GM12878 (cell line): Measurements from ENCODE around the gene TAPBP. TPM values are rescaled to one million over a fixed set of nuclear protein-coding genes. Genes with fewer than 3 reads are reported as not detected.
A peak's percentile ranks its signal among the peaks of the same experiment; 100 is the strongest.

Experiments used
- ATAC-seq: fragments of 200-7000 bp; cut with Tn5 transposase; 3 replicates; pipeline ENCODE4 v1.9.1; 2020; ENCODE audit warnings: mild to moderate bottlenecking, moderate library complexity
- BruUV-seq: library from RNA; stranded (reverse); fragments of 400-500 nt; replicated peaks from 2 replicates; lab custom pipeline; 2021; lab: Mats Ljungman, UMichigan
- CTCF ChIA-PET: fragments of 300-600 bp; sonication (Branson Sonifier 250); formaldehyde crosslinking; extraction: SDS; loops from one replicate; lab custom pipeline; 2021; ENCODE audit warnings: inconsistent platforms; lab: Yijun Ruan, JAX
- POLR2A ChIA-PET: fragments of 350-600 bp; formaldehyde crosslinking; extraction: SDS; loops from one replicate; lab custom pipeline; 2021; ENCODE audit warnings: inconsistent platforms; lab: Charles Lee
- RAD21 ChIA-PET: fragments of 300-600 bp; sonication (Branson Sonifier 250); formaldehyde crosslinking; loops from one replicate; lab custom pipeline; 2023; ENCODE audit warnings: antibody characterized with exemption; ENCODE audit not compliant: unreplicated experiment; lab: Charles Lee
- SMC1A ChIA-PET: fragments of 300-600 bp; sonication (Branson Sonifier 250); formaldehyde crosslinking; loops from one replicate; lab custom pipeline; 2023; ENCODE audit not compliant: unreplicated experiment, uncharacterized antibody; lab: Charles Lee
- DNase-seq: peaks from one replicate; pipeline ENCODE4 v3.0.0-alpha.2; 2011; ENCODE audit warnings: low read depth, low spot score
- FAIRE-seq: peaks from 3 replicates; lab custom pipeline; 2011; peaks lifted over from hg19 to GRCh38; lab: Jason Lieb, UNC
- H2AFZ ChIP-seq: 2 replicates; pipeline ENCODE4 v1.6.0; 2011; ENCODE audit warnings: low read depth, low read length, control low read depth; ENCODE audit not compliant: control insufficient read depth
- H3K27ac ChIP-seq: 2 replicates; pipeline ENCODE4 v1.5.1; 2011; ENCODE audit warnings: control low read depth; ENCODE audit not compliant: control insufficient read depth, insufficient read depth
- H3K27me3 ChIP-seq, 2 experiments: replicated peaks in 1 of 2; 2 replicates each; pipeline versions ENCODE4 v1.6.0 to v1.6.1; 2011; ENCODE audit warnings: low read length in 1 of 2; ENCODE audit not compliant: control insufficient read depth in 2 of 2, insufficient read depth in 2 of 2
- H3K36me3 ChIP-seq, 2 experiments: 2 replicates each; pipeline ENCODE4 v1.5.1; 2011; ENCODE audit warnings: low read length in 1 of 2; ENCODE audit not compliant: control insufficient read depth in 2 of 2, insufficient read depth in 2 of 2
- H3K4me1 ChIP-seq: 2 replicates; pipeline ENCODE4 v1.6.1; 2011; ENCODE audit warnings: mild to moderate bottlenecking, low read length, moderate library complexity, mixed read lengths; ENCODE audit not compliant: control insufficient read depth, insufficient read depth
- H3K4me2 ChIP-seq: 2 replicates; pipeline ENCODE4 v1.6.0; 2011; ENCODE audit warnings: control low read depth; ENCODE audit not compliant: control insufficient read depth, insufficient read depth
- H3K4me3 ChIP-seq: fragments of 200-600 bp; sonication (generic); 2 replicates; pipeline ENCODE4 v1.5.1; 2016
- H3K79me2 ChIP-seq: 2 replicates; pipeline ENCODE4 v1.6.0; 2011; ENCODE audit warnings: low read length; ENCODE audit not compliant: control insufficient read depth, insufficient read depth
- H3K9ac ChIP-seq: 2 replicates; pipeline ENCODE4 v1.8.0; 2011; ENCODE audit warnings: low read length, control low read depth, mixed read lengths; ENCODE audit not compliant: control insufficient read depth, insufficient read depth
- H3K9me3 ChIP-seq: replicated peaks from 3 replicates; pipeline ENCODE4 v1.5.1; 2011; ENCODE audit warnings: mild to moderate bottlenecking, low read length; ENCODE audit not compliant: control insufficient read depth, insufficient read depth
- H4K20me1 ChIP-seq: 2 replicates; pipeline ENCODE4 v1.6.0; 2011; ENCODE audit not compliant: control insufficient read depth, insufficient read depth
- BHLHE40 ChIP-seq, 2 experiments: fragments of 450-650 bp in 1 of 2; IDR thresholded peaks; 2 replicates each; pipeline ENCODE4 v1.6.1; 2011 to 2017; ENCODE audit warnings: low read depth in 2 of 2, borderline replicate concordance in 1 of 2, improper control_type of control experiment in 1 of 2, low read length in 1 of 2, mild to moderate bottlenecking in 1 of 2
- CUX1 ChIP-seq: IDR thresholded peaks from 2 replicates; pipeline ENCODE4 v1.6.1; 2012; ENCODE audit warnings: improper control_type of control experiment, low read depth, low read length; ENCODE audit not compliant: insufficient replicate concordance
- EGR1 ChIP-seq, 2 experiments: IDR thresholded peaks; 1 replicate in 1 of 2; 2 replicates in 1 of 2; pipeline ENCODE4 v1.6.1; 2011 to 2012; ENCODE audit warnings: low read depth in 2 of 2, low read length in 2 of 2, borderline replicate concordance in 1 of 2, mild to moderate bottlenecking in 1 of 2, moderate library complexity in 1 of 2
- ELK1 ChIP-seq: IDR thresholded peaks from 2 replicates; pipeline ENCODE4 v1.6.1; 2012; ENCODE audit warnings: low read depth, low read length, improper control_type of control experiment
- JUNB ChIP-seq: IDR thresholded peaks from 2 replicates; pipeline ENCODE4 v1.6.1; 2016; ENCODE audit warnings: antibody characterized with exemption, mild to moderate bottlenecking
- KAT2A ChIP-seq: conservative IDR thresholded peaks from 2 replicates; pipeline ENCODE4 v1.6.1; 2011; ENCODE audit warnings: low read depth, low read length; ENCODE audit not compliant: control insufficient read depth
- LARP7 ChIP-seq: fragments of 450-650 bp; IDR thresholded peaks from 2 replicates; pipeline ENCODE4 v1.6.1; 2017; ENCODE audit warnings: mild to moderate bottlenecking
- POLR2A ChIP-seq: IDR thresholded peaks from 2 replicates; pipeline ENCODE4 v1.6.1; 2011; ENCODE audit warnings: low read depth, mild to moderate bottlenecking, low read length
- RB1 ChIP-seq: fragments of 450-650 bp; formaldehyde crosslinking; IDR thresholded peaks from 2 replicates; pipeline ENCODE4 v1.6.1; 2017; ENCODE audit warnings: mild to moderate bottlenecking, borderline replicate concordance
- RBBP5 ChIP-seq: fragments of 200-600 bp; sonication (generic); conservative IDR thresholded peaks from 2 replicates; pipeline ENCODE4 v1.6.1; 2016
- SIN3A ChIP-seq: IDR thresholded peaks from 2 replicates; pipeline ENCODE4 v1.6.1; 2012; ENCODE audit warnings: low read depth, low read length, improper control_type of control experiment
- TCF3 ChIP-seq: IDR thresholded peaks from 2 replicates; pipeline ENCODE4 v1.6.1; 2012; ENCODE audit warnings: low read depth, mild to moderate bottlenecking, low read length, borderline replicate concordance; ENCODE audit not compliant: insufficient read depth
- WGBS: methylation state at CpG from one replicate; pipeline ENCODE4 v1.1.6; 2016; ENCODE audit warnings: low lambda C conversion rate; ENCODE audit not compliant: insufficient replicate concordance, insufficient coverage; ENCODE audit errors: missing lambda C conversion rate; 5-methylcytosine and 5-hydroxymethylcytosine counted together
- in situ Hi-C: fragments of 300-500 bp; cut with MboI; formaldehyde crosslinking; loops from 9 replicates; pipeline ENCODE4 v1.14.3; 2018; ENCODE audit warnings: mixed read lengths
- intact Hi-C: fragments of 100-400 bp; cut with micrococcal nuclease; formaldehyde crosslinking; loops from one replicate; pipeline ENCODE4 v1.14.2; 2022; ENCODE audit not compliant: unreplicated experiment
- polyA plus RNA-seq, 11 experiments: library from polyadenylated mRNA; depleted of rRNA in 4 of 11; unstranded in 6 of 11; stranded (reverse) in 5 of 11; fragments of >200 nt; fragmentation: Nextera tagmentation in 4 of 11; fragmentation: Illumina TruSeq in 1 of 11; extraction: Ambion mirVana in 4 of 11; extraction: Trizol in 1 of 11; gene quantifications; 1 replicate in 1 of 11; 2 replicates in 10 of 11; pipeline versions ENCODE4 v1.2.1 to v1.2.3, GENCODE V29; 2011 to 2016; ENCODE audit warnings: inconsistent platforms in 2 of 11, missing spikeins in 2 of 11, low read depth in 1 of 11
- total RNA-seq, 4 experiments: library from RNA; depleted of rRNA in 3 of 4; stranded (reverse); fragments of >200 nt in 3 of 4; fragmentation: Illumina TruSeq in 1 of 4; extraction: Trizol in 1 of 4; gene quantifications; 2 replicates each; pipeline versions ENCODE4 v1.2.1 to v1.2.3, GENCODE V29; 2013 to 2021
- TF ChIP-seq, protein P1 (sequence below): fragments of 450-650 bp; IDR thresholded peaks from 2 replicates; pipeline ENCODE4 v1.6.1; 2017; ENCODE audit warnings: antibody characterized with exemption, mild to moderate bottlenecking, moderate library complexity

The TAPBP gene
- total and polyA plus RNA-seq, 10 of the 15 experiments (the other 5 are each of a cell fraction or from before 2014, with no cell fraction given) = 14.6 to 210 (median 78.1) TPM

GRCh38 chr6:33298773-33299236, 15.1 kb downstream of the TAPBP start, which contains the start of gene RGL2:
RGL2 (minus strand) TSS chr6:33298942; CDS start chr6:33298610, 332 bp downstream.
- no TSS peak for BruUV-seq
- peak; percentile 7 for TF ChIP-seq POLR2A
- TF ChIP-seq RBBP5 = no peak
- TF ChIP-seq RB1 = no peak
- TF ChIP-seq EGR1 (IDR thresholded peaks at IDR 0.05; ENCODE audit: borderline replicate concordance in 1 of 2, low read depth in 2 of 2, low read length in 2 of 2) = peak in 1 of 2 experiments; percentile 44; a peak in 1 of 3 replicates
- TF ChIP-seq CUX1 = no peak
- no peak for TF ChIP-seq JUNB
- TF ChIP-seq BHLHE40 (IDR thresholded peaks at IDR 0.05; ENCODE audit: borderline replicate concordance in 1 of 2, low read depth in 2 of 2, low read length in 1 of 2) = peak in 1 of 2 experiments; percentile 19; a peak in 1 of 4 replicates
- TF ChIP-seq ELK1 = no peak
- 0 out of 2 replicates have a peak, but pooled peaks have one; percentile 6 for TF ChIP-seq LARP7
- TF ChIP-seq, protein P1, sequence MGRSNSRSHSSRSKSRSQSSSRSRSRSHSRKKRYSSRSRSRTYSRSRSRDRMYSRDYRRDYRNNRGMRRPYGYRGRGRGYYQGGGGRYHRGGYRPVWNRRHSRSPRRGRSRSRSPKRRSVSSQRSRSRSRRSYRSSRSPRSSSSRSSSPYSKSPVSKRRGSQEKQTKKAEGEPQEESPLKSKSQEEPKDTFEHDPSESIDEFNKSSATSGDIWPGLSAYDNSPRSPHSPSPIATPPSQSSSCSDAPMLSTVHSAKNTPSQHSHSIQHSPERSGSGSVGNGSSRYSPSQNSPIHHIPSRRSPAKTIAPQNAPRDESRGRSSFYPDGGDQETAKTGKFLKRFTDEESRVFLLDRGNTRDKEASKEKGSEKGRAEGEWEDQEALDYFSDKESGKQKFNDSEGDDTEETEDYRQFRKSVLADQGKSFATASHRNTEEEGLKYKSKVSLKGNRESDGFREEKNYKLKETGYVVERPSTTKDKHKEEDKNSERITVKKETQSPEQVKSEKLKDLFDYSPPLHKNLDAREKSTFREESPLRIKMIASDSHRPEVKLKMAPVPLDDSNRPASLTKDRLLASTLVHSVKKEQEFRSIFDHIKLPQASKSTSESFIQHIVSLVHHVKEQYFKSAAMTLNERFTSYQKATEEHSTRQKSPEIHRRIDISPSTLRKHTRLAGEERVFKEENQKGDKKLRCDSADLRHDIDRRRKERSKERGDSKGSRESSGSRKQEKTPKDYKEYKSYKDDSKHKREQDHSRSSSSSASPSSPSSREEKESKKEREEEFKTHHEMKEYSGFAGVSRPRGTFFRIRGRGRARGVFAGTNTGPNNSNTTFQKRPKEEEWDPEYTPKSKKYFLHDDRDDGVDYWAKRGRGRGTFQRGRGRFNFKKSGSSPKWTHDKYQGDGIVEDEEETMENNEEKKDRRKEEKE = no peak
- TF ChIP-seq KAT2A = no peak
- TF ChIP-seq SIN3A = 0 out of 2 replicates have a peak, but pooled peaks have one; percentile 27
- no peak for TF ChIP-seq TCF3

More at GRCh38 chr6:33298773-33299236, 15.1 kb downstream of the TAPBP start, which contains the start of gene RGL2:
- intact Hi-C loops (loop anchor here (1.0 kb wide), 3 partner anchors 10 to 22 kb away; partner anchors contain the start of genes B3GALT4, PFDN6, TAPBP and WDR46), in situ Hi-C loops (no loop called here)
- ChIA-PET SMC1A (interaction anchor here (1.0 to 1.6 kb wide), 4 partner anchors 19 to 46 kb away, joined by 4 to 10 read pairs (median 6); partner anchors contain the start of genes B3GALT4, RPS18, VPS52 and ZBTB22), POLR2A (interaction anchor here (1.2 to 3.4 kb wide), 8 partner anchors 10 to 127 kb away, joined by 3 to 41 read pairs (median 7); partner anchors contain the start of genes B3GALT4, PFDN6, RING1 and RPS18), RAD21 (interaction anchor here (0.9 to 2.0 kb wide), 11 partner anchors 10 to 127 kb away, joined by 3 to 14 read pairs (median 4); partner anchors contain the start of genes B3GALT4, PFDN6, RPS18 and SYNGAP1), CTCF (interaction anchor here (0.9 to 4.5 kb wide), 11 partner anchors 9 to 127 kb away, joined by 3 to 30 read pairs (median 5); partner anchors contain the start of genes B3GALT4, CUTA, PFDN6 and RPS18)
- FAIRE-seq = no peak
- no peaks in the 10 kb centered on the region for H3K27me3 ChIP-seq
- no peak for DNase-seq
- ATAC-seq = peak; percentile 58
- H2AFZ ChIP-seq = peak within 1 kb of the TSS; percentile 68
- H3K4me1 ChIP-seq = peaks cover 11% of the 10 kb centered on the region
- H3K79me2 ChIP-seq = peaks cover 4% of the 10 kb centered on the region; the same call in 1 of the 2 replicates
- peak within 1 kb of the TSS; percentile 100 for H3K4me3 ChIP-seq
- H3K4me2 ChIP-seq = peak within 1 kb of the TSS; percentile 93
- no peaks in the 10 kb centered on the region for H4K20me1 ChIP-seq
- H3K36me3 ChIP-seq = peaks cover 2 to 10% of the 10 kb centered on the region in 2 experiments; a peak in 3 of 4 replicates
- H3K9me3 ChIP-seq = no peaks in the 10 kb centered on the region
- WGBS = 1% methylated on average over 14 of the region's 34 CpGs
- H3K9ac ChIP-seq = peak within 1 kb of the TSS; percentile 82
- peak within 1 kb of the TSS; percentile 86 for H3K27ac ChIP-seq
